BE2C (cell line): ENCODE measurements around the gene VAMP3.
"Not testable (repeated sequence)": the region's sequence is repeated elsewhere in the genome, so short reads cannot be mapped to it uniquely, and the experiment has no call there.

Experiments used
- DNase-seq: peaks from one replicate; pipeline ENCODE4 v3.0.0-alpha.2; 2020
- H3K27me3 ChIP-seq: fragments of 250-450 bp; sonication (Bioruptor Pico); 2 replicates; pipeline ENCODE4 v1.5.1; 2020; ENCODE audit warnings: mild to moderate bottlenecking
- H3K36me3 ChIP-seq: fragments of 250-450 bp; sonication (Bioruptor Pico); 2 replicates; pipeline ENCODE4 v1.5.1; 2020; ENCODE audit warnings: mild to moderate bottlenecking
- H3K4me1 ChIP-seq: fragments of 250-450 bp; sonication (Bioruptor Pico); 2 replicates; pipeline ENCODE4 v1.5.1; 2020
- H3K4me3 ChIP-seq: 2 replicates; pipeline ENCODE4 v1.5.1; 2011; ENCODE audit warnings: low read depth, low read length
- H3K9me3 ChIP-seq: fragments of 250-450 bp; sonication (Bioruptor Pico); 2 replicates; pipeline ENCODE4 v1.5.1; 2020
- CTCF ChIP-seq: IDR thresholded peaks from 2 replicates; pipeline ENCODE4 v1.5.1; 2012; ENCODE audit warnings: mild to moderate bottlenecking, low read depth, low read length

Gene VAMP3

GRCh38 chr1:7786795-7787194 is 15.7 kb downstream of the VAMP3 start:
- no peak for DNase-seq
- Histone ChIP-seq H3K9me3 (peaks cover 6% of the 10 kb centered on the region), H3K4me3 (no peak overlapping the region), H3K36me3 (no peaks in the 10 kb centered on the region), H3K4me1 (no peaks in the 10 kb centered on the region), H3K27me3 (no peaks in the 10 kb centered on the region)
- TF ChIP-seq CTCF = no peak

DNA sequence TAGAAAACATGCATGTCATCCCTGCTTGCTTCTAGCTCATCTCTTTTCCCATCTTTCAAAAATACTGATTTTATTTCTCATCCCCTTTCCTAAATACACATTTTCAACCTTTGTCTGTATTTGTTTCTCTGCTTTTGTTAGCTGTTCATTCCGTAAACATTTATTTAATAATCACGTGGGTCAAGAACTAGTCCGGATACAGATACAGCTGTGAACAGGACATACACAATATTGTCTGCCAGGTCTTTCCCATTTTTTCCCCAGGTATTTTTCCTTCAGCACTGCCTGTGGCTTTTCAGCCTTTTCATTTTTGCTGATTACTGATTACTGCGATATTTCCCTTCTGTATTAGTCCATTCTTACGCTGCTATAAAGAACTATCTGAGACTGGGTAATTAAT is 18.7 kb downstream of the VAMP3 start:
- Histone ChIP-seq H3K9me3 (no peaks in the 10 kb centered on the region), H3K27me3 (no peaks in the 10 kb centered on the region), H3K4me1 (no peaks in the 10 kb centered on the region), H3K4me3 (no peak overlapping the region), H3K36me3 (no peaks in the 10 kb centered on the region)
- TF ChIP-seq CTCF = no peak
- DNase-seq = no peak

GRCh38 chr1:7791027-7791426 is 19.9 kb downstream of the VAMP3 start:
- not testable (repeated sequence) for H3K27me3 ChIP-seq, H3K36me3 ChIP-seq, DNase-seq, H3K4me3 ChIP-seq, H3K9me3 ChIP-seq, H3K4me1 ChIP-seq

- Histone ChIP-seq H3K9me3 (no peaks in the 10 kb centered on the region), H3K27me3 (no peaks in the 10 kb centered on the region), H3K4me3 (no peak overlapping the region), H3K36me3 (no peaks in the 10 kb centered on the region), H3K4me1 (no peaks in the 10 kb centered on the region)
- TF ChIP-seq CTCF = no peak
- DNase-seq = no peak
Observed at GRCh38 chr1:7795406-7795805, 24.3 kb downstream of the VAMP3 start.

DNA sequence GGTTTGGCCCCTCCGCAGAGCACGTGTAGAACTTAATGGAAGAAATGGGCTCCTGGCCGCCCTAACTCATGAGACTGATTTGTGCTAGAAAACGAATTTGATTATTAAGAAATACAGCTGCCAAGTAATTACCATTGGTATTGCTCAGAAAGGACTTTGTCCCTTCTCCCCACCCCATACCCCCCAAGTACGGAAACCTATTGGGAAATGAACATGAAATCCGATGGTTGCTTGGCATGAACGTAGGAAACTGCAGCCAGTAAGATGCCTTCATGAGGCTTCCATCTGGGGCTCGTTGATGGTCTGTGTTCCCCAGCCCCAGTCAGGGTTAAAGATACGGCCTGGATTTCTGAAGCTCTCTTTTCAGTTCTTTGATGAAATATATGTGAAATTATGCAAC is 34.4 kb downstream of the VAMP3 start:
- no peaks in the 10 kb centered on the region for H3K4me1 ChIP-seq
- no peaks in the 10 kb centered on the region for H3K27me3 ChIP-seq
- no peaks in the 10 kb centered on the region for H3K9me3 ChIP-seq
- no peak for DNase-seq
- TF ChIP-seq CTCF = no peak
- no peak overlapping the region for H3K4me3 ChIP-seq
- H3K36me3 ChIP-seq = no peaks in the 10 kb centered on the region

GRCh38 chr1:7808253-7808844 is 37.3 kb downstream of the VAMP3 start:
- Histone ChIP-seq H3K9me3 (no peaks in the 10 kb centered on the region), H3K36me3 (no peaks in the 10 kb centered on the region), H3K4me3 (no peak overlapping the region), H3K4me1 (no peaks in the 10 kb centered on the region), H3K27me3 (no peaks in the 10 kb centered on the region)
- TF ChIP-seq CTCF = peak; percentile 42
- no peak for DNase-seq

DNA sequence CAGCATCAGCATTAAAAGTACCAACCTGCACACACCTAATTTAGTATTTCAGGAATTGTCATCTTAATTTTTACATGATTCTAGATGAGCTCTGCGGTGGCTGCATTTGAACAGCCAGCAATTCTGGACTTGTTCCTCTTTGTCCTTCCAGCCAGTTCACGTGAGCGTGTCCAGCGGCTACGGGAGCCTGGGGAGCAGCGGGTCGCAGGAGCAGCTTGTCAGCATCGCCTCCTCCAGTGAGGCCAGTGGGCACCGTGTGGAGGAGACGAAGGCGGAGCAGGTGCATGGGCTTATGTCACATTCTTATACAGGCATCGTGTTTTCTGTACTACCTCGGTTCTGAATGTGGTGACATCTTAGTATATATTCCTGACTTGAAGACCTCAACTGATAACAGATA is 38.6 kb downstream of the VAMP3 start:
- no peak for TF ChIP-seq CTCF
- Histone ChIP-seq H3K27me3 (no peaks in the 10 kb centered on the region), H3K9me3 (no peaks in the 10 kb centered on the region), H3K4me3 (no peak overlapping the region), H3K36me3 (no peaks in the 10 kb centered on the region), H3K4me1 (no peaks in the 10 kb centered on the region)
- no peak for DNase-seq
